DMS 273 (cell line): ENCODE results near the gene CCDC92B.

Experiments
- DNase-seq: peaks from one replicate; lab custom pipeline; 2025; ENCODE audit not compliant: unreplicated experiment; lab: John Stamatoyannopoulos, UW

The CCDC92B gene

DNA sequence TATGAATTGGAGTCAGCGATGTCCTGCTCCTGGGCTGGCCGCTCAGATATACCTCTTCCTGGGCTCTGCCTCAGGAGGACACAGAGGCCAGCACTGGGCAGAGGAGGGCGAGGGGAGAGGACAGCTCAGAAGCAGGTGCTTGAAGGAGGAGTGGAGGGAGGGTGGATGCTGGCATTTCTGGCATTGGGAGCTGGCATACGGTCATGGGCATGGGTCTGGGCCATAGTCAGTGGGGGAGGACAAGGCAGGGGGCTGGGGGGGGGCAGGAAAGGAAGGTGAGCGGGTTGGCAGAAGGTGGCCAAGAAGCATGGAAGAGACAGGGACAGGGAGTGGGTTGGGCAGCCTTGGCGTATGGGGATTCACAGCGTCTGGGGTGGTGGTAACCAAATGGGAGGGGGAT is 30.1 kb upstream of the CCDC92B start:
- no peak for DNase-seq

GRCh38 chr17:2778489-2778888 is 29.0 kb upstream of the CCDC92B start:
- no peak for DNase-seq

GRCh38 chr17:2777242-2777867 is 27.9 kb upstream of the CCDC92B start:
- peak; percentile 30 for DNase-seq

GRCh38 chr17:2776589-2777241 is 27.3 kb upstream of the CCDC92B start:
- peak; percentile 50 for DNase-seq

GRCh38 chr17:2775206-2775605 is 25.8 kb upstream of the CCDC92B start:
- no peak for DNase-seq

GRCh38 chr17:2770129-2770528 is 20.7 kb upstream of the CCDC92B start:
- no peak for DNase-seq

DNA sequence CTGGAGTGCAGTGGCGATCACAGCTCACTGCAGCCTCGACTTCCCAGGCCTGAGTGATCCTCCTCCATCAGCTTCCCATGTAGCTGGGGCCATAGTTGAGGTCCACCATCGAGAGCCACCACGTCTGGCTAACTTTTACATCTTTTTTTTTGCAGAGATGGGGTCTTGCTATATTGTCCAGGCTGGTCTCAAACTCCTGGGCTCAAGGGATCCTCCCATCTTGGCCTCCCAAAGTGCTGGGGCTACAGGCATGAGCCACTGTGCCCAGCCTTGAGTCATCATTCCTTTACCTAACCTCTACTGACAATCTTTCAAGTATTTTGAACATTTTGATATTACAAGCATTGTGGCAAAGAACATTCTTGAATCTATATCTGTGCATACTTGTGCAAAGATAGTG is 9.4 kb upstream of the CCDC92B start:
- no peak for DNase-seq

DNA sequence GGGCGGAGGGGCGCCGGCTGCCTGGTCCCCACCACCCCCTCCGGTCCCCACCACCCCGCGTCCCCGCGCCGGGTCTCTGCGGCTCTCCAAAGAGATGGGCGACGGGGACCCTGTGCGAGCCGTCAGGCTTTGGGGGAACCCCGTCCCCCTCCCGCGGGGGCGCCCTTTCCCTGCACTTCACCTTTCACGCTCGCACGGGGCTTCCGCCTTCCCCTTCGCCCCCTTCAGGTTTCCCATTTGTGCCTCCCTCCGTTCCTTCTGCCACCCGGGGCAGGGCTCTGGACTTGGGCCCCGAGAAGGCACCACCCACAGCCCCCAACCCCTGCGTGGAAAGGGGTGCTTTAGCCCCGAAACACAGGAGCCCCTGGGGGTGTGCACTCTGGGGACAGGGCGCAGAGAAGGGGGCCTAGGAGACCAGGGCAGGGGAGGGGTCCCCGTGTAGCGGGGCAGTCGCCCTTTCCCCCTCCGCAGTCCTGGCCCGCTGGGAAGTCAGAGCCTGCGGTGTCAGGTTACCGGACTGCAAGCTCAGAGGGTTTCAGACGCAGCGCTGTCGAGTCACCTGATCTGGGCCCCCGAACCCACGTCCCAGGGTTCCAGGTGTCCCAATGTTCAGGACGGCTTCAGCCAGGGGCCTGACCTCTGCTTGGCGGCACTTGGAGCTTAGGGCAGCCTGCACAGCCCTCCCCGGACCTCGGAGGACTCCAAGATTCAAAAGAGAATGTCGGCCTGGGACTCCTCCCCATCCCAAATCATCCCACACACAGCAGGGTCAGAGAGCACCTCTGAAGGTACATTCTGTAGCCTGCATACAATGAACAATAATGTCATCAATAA is 6.7 kb upstream of the CCDC92B start:
- DNase-seq, result peak; percentile 18

DNA sequence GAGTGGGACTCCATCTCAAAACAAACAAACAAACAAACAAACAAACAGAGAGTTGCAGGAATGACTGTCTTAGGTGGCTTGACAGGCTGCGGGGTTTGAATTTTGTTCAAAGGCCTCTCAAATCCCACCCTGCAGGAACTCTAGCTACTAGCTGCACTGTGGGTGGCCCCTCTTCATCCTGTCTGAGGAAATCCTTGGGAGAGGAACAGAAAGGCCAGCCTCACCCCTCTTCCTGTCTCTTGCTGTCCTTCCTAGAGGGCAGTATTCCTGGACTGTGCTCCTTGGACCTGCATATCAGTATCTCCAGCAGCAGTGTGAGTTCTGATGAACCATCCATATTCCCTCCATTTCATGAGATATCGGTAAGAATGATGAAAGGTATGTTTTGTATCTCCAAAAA is 2.0 kb upstream of the CCDC92B start:
- DNase-seq, result no peak

DNA sequence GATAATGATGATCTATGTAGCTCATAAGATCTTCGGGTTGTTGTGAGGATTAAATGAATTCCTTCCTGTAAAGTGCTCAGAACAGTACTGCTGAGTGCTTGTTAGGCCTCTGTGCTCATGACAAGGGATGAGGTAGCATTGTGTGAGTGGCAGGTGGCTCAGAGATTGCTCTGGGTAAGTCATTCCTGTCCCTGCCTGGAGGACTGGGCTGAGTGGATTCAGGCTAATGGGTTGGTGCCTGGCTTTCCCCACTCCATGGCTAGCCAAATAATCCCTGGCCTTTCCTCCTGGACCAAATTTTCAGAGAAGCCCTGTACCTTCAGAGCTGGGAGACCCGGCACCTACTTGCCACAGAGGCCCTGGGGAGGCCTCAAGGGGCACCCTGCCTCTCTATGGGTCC is 1.3 kb upstream of the CCDC92B start:
- no peak for DNase-seq

DNA sequence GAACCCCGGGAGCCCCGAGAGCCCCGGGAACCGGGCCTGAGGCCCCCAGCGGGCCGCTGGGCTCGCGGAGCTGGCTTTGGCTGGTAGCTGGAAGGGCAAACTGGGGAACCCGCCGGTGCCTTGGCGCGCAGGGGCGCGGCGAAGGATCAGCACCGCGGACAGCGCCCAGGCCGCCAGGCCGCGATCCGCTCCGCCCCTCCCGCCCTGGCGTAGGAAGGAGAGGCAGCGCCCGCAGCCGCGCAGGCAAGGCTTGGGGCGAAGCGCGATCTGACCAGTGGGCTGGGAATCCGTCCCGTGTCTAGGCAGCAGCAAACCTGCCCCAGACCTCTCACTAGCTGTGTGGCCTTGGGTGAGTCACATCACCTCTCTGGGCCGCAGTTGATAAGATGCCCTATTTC is 331 bp upstream of the CCDC92B start:
- DNase-seq, result peak; percentile 84

DNA sequence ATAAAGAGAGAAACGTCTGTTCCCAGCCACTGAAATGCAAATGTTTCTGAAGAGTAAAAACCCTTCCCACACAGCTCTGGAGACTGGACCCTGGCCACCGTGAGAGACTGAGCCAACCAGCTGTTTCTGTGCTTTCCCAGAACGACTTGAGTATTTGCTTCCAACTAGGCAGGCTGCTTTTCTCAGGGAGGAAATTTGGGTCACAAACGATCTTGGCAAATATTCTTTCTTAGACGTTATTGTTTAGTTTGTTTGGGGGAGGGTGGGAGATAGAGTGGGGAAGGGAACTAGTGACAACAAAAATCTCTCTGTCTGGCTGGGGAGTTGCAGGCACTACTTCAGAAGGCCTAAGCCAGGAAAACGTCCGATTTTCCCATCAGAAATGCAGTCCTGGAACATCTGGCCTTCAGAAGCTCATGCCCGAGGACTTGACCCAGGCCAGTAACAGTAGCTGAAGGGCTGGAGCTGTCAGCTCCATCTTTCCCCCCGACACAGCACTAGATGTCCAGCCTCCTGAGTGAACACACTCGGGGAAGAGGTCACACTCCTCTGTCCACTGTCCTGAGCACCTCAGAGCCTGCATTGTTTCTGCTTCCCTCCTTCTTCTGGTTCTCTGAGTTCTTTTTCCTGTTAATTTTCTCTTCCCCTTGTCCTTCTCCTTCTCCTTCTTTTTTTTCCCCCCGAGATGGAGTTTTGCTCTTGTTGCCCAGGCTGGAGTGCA is 4.0 kb downstream of the CCDC92B start:
- DNase-seq, result no peak

DNA sequence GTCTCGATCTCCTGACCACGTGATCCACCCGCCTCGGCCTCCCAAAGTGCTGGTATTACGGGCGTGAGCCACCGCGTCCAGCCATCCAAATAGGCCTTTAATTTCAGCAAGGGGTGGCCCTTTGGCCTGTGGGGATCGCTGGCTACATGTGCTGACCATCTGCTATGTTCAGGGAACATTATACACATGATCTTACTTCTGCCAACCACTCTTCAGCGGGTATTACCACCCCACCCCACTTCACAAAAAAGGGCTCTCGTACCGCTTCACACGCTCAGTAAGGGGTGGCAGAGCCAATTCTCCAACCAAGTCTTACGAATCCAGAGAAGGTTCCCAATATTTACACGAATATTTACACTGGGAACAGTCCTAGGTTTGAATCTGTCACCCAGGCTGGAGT is 11.8 kb downstream of the CCDC92B start:
- DNase-seq, result no peak

DNA sequence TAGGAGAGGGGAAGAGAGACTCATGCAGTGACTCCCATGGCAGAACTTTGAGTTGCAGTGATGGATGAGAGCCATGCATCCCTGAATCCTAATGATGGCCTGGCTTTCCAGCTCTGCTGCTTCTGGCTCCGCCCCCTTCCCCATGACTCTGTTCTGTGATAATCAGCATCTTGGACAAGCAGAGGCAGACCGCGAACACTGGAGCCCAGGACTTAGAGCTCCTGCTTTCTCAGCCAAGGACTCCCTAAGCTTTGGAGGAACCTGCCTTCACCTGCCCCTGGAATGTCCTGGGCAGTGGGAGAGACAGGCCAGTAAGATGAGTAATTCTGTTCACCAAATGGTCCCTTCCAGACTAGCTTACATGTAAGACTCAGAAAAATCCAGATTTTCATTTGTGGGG is 12.5 kb downstream of the CCDC92B start:
- DNase-seq, result no peak

GRCh38 chr17:2735896-2736295 is 13.6 kb downstream of the CCDC92B start:
- DNase-seq, result no peak

DNA sequence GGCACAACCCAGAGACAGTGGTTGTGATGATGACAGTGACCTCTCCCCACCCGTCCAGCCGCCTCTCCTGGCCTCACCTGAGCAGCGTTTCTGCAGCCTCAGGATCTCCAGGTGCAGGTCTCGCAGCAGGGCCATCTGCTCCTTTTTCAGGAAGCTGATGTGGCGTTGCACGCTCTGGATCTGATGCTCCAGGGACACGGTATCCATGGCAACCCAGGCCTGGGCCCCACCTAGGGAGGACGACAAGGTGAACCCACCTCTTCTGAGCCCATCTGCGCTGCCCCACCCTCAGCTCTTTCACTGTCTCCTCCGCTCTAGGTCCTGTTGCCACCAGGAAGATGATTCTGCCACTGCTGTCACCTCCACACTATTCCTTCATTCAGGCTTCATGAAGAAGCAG is 14.5 kb downstream of the CCDC92B start:
- DNase-seq, result no peak

DNA sequence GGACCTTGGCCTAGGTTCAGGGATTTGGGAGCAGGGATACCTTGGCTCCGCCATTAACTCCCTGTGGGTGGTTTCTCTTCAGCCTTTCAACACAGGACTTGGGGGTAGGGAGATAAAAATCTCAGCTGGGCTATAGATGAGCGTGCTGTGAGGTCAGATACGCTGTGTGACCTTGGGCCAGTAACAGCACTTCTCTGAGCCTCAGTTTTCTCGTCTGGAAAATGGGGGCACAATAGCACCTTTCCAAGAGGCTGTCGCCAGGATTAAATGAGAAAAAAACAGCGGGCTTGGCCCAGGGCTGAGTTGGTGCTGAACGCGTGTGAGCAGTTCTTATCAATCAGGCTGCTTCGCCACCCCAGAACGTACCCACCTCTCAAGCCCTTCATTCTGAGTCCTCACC is 17.6 kb downstream of the CCDC92B start:
- DNase-seq, result no peak

GRCh38 chr17:2730764-2731353 is 18.6 kb downstream of the CCDC92B start:
- no peak for DNase-seq

GRCh38 chr17:2724784-2725164 is 24.7 kb downstream of the CCDC92B start:
- no peak for DNase-seq

- DNase-seq, result no peak
Observed at GRCh38 chr17:2723997-2724783, 25.3 kb downstream of the CCDC92B start.
